Ascending aorta (tissue), 2 donors: ENCODE measurements around the gene MEN1. TPM values are rescaled to one million over a fixed set of nuclear protein-coding genes. Genes with fewer than 3 reads are reported as not detected.
"Not testable (repeated sequence)": the region's sequence is repeated elsewhere in the genome, so short reads cannot be mapped to it uniquely, and the experiment has no call there.

Experiments used
- DNase-seq, 2 donors: peaks; one replicate each; pipeline ENCODE4 v3.0.0-alpha.2; 2019; ENCODE audit warnings: low spot score in 2 of 2
- H3K27ac ChIP-seq, 2 donors: fragments of 200-600 bp; sonication (generic); one replicate each; pipeline ENCODE4 v1.5.1; 2016 to 2017; ENCODE audit warnings: mild to moderate bottlenecking in 1 of 2
- H3K27me3 ChIP-seq: fragments of 200-600 bp; sonication (generic); one replicate; pipeline ENCODE4 v1.5.1; 2017
- H3K36me3 ChIP-seq, 2 donors: fragments of 200-600 bp; sonication (generic); one replicate each; pipeline ENCODE4 v1.5.1; 2016
- H3K4me1 ChIP-seq, 2 donors: fragments of 200-600 bp; sonication (generic); one replicate each; pipeline ENCODE4 v1.5.1; 2016 to 2017; ENCODE audit warnings: mild to moderate bottlenecking in 1 of 2
- H3K4me3 ChIP-seq, 2 donors: fragments of 200-600 bp; sonication (generic); one replicate each; pipeline ENCODE4 v1.5.1; 2016 to 2017; ENCODE audit warnings: mild to moderate bottlenecking in 1 of 2
- H3K9me3 ChIP-seq, 2 donors: fragments of 200-600 bp; sonication (generic); one replicate each; pipeline ENCODE4 v1.5.1; 2016
- CTCF ChIP-seq, 3 experiments: fragments of 200-600 bp in 2 of 3; fragments of 450-650 bp in 1 of 3; sonication (generic) in 2 of 3; IDR thresholded peaks; one replicate each; pipeline ENCODE4 v1.5.1; 2016 to 2019; ENCODE audit warnings: antibody characterized with exemption in 3 of 3, mild to moderate bottlenecking in 1 of 3, moderate library complexity in 1 of 3
- intact Hi-C: fragments of 100-400 bp; cut with DNase I; formaldehyde crosslinking; loops from one replicate; pipeline ENCODE4 v1.15.1; 2023
- total RNA-seq: library from RNA; depleted of rRNA; stranded (reverse); fragments of >200 nt; gene quantifications from one replicate; pipeline ENCODE4 v1.1.0, GENCODE V29; 2016

Gene MEN1
- total RNA-seq, 1 donor from 2014 or later: 36.6 TPM

- intact Hi-C loops: no loop called here
- DNase-seq: no peak
- Histone ChIP-seq H3K27me3 (no peaks in the 10 kb centered on the region), H3K27ac (no peak overlapping the region), H3K4me1 (no peaks in the 10 kb centered on the region), H3K36me3 (no peaks in the 10 kb centered on the region), H3K4me3 (no peak overlapping the region), H3K9me3 (no peaks in the 10 kb centered on the region)
- TF ChIP-seq CTCF (IDR thresholded peaks at IDR 0.05): no peak
These were observed 15.7 kb upstream of the MEN1 start for GRCh38 chr11:64826062-64826461.

DNA sequence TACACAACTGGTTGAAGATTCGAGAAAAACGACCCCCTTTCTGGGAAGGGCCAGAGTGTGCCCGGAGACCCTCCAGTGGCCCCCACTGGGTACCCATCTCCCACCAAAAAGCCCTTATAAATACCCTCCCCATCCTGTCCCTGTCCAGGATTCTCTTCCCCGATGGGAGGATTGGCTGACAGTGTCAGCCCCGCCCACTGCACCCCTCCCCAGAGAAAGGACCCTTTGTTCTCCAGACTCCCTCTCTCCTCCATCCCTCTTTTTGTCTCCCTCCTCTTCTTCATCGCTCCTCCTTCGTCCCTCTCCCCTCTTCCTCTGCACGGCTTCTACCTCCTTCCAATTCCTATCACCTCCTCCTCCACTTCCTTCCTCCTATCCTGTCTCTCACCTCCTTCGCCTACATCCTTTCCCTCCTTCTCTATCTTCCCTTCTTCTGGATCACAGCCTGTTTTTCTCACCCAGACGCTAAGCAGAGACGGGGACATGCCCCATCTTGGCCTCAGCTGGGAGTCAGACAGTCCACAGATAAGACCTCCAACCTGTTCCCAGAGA lies 13.3 kb upstream of the MEN1 start:
- no peak for DNase-seq
- H3K4me1 ChIP-seq: no peaks in the 10 kb centered on the region
- no peaks in the 10 kb centered on the region for H3K27me3 ChIP-seq
- no peaks in the 10 kb centered on the region for H3K9me3 ChIP-seq
- no peak for TF ChIP-seq CTCF (IDR thresholded peaks at IDR 0.05)
- intact Hi-C loops: no loop called here
- no peaks in the 10 kb centered on the region for H3K36me3 ChIP-seq
- H3K4me3 ChIP-seq: no peak overlapping the region
- no peak overlapping the region for H3K27ac ChIP-seq

- H3K27me3 ChIP-seq: no peaks in the 10 kb centered on the region
- no peaks in the 10 kb centered on the region for H3K36me3 ChIP-seq
- H3K27ac ChIP-seq: no peak overlapping the region
- TF ChIP-seq CTCF (IDR thresholded peaks at IDR 0.05): no peak
- H3K4me3 ChIP-seq: no peak overlapping the region
- H3K9me3 ChIP-seq: no peaks in the 10 kb centered on the region
- no peak for DNase-seq
- H3K4me1 ChIP-seq: no peaks in the 10 kb centered on the region
- intact Hi-C loops: no loop called here
These were observed 7.1 kb upstream of the MEN1 start for GRCh38 chr11:64817476-64817875.

GRCh38 chr11:64815433-64815832 lies 5.1 kb upstream of the MEN1 start:
- H3K9me3 ChIP-seq, H3K27ac ChIP-seq, H3K4me1 ChIP-seq, H3K36me3 ChIP-seq, intact Hi-C loops, H3K27me3 ChIP-seq, DNase-seq, H3K4me3 ChIP-seq: not testable (repeated sequence)

- intact Hi-C loops: no loop called here
These were observed 4.4 kb upstream of the MEN1 start for GRCh38 chr11:64814712-64815187.

DNA sequence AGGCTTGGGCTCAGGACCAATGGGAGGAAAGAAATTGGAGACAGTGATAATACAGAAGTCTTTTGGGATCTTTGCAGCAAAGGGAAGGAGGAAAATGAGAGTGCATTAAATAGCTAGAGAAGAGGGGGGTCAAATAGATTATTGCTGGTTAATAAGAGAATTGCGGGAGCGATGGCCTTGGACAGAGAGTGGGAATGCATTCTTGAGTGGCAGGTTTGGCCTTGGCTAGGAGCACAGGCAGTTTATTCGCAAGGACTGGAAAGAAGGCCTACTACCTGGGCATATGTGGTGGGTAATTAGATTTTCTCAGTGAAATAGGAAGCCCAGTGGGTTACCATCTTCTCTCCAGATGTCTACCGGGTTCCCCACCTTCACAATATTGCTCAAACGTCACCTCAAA lies 3.5 kb upstream of the MEN1 start:
- intact Hi-C loops: no loop called here
- H3K9me3 ChIP-seq: no peaks in the 10 kb centered on the region
- H3K4me1 ChIP-seq: peaks cover 0 to 9% of the 10 kb centered on the region in 2 donors
- no peak overlapping the region for H3K4me3 ChIP-seq
- H3K27ac ChIP-seq: no peak overlapping the region
- H3K36me3 ChIP-seq: no peaks in the 10 kb centered on the region
- H3K27me3 ChIP-seq: no peaks in the 10 kb centered on the region
- TF ChIP-seq CTCF (IDR thresholded peaks at IDR 0.05): no peak
- DNase-seq: no peak

More at GRCh38 chr11:64814712-64815187, 4.4 kb upstream of the MEN1 start:
- H3K36me3 ChIP-seq: no peaks in the 10 kb centered on the region
- H3K27ac ChIP-seq: no peak overlapping the region
- H3K4me1 ChIP-seq: peaks cover 0 to under 1% of the 10 kb centered on the region in 2 donors
- H3K4me3 ChIP-seq: no peak overlapping the region
- no peak for DNase-seq
- H3K27me3 ChIP-seq: no peaks in the 10 kb centered on the region
- no peaks in the 10 kb centered on the region for H3K9me3 ChIP-seq
- TF ChIP-seq CTCF (IDR thresholded peaks at IDR 0.05): no peak
